HL-60 (cell line): ENCODE measurements around the gene COLEC11.

Experiments used
- DNase-seq, 2 experiments: peaks; one replicate each; pipeline ENCODE4 v3.0.0-alpha.2; 2010 to 2020; ENCODE audit warnings: low read depth in 1 of 2, low spot score in 1 of 2
- H3K27ac ChIP-seq: fragments of 250-450 bp; sonication (Bioruptor Pico); replicated peaks from 2 replicates; pipeline ENCODE4 v1.5.1; 2020; ENCODE audit warnings: mild to moderate bottlenecking, moderate library complexity
- H3K27me3 ChIP-seq: fragments of 250-450 bp; sonication (Bioruptor Pico); 2 replicates; pipeline ENCODE4 v1.5.1; 2021; ENCODE audit warnings: mild to moderate bottlenecking, moderate library complexity; ENCODE audit not compliant: insufficient read depth, poor library complexity, severe bottlenecking
- H3K4me3 ChIP-seq: replicated peaks from 2 replicates; pipeline ENCODE4 v1.5.1; 2011; ENCODE audit warnings: mild to moderate bottlenecking, control low read depth, low read length; ENCODE audit not compliant: insufficient read depth
- CTCF ChIP-seq: IDR thresholded peaks from one replicate; pipeline ENCODE4 v1.5.1; 2011; ENCODE audit warnings: low read length, control low read depth, inconsistent platforms; ENCODE audit not compliant: insufficient read depth
- GABPA ChIP-seq: IDR thresholded peaks from 2 replicates; pipeline ENCODE4 v1.6.1; 2012; ENCODE audit warnings: low read depth
- POLR2AphosphoS5 ChIP-seq: IDR thresholded peaks from 2 replicates; pipeline ENCODE4 v1.6.1; 2012; ENCODE audit warnings: low read depth
- REST ChIP-seq: IDR thresholded peaks from 2 replicates; pipeline ENCODE4 v1.6.1; 2012; ENCODE audit warnings: low read depth; ENCODE audit not compliant: insufficient replicate concordance
- SPI1 ChIP-seq: IDR thresholded peaks from 2 replicates; pipeline ENCODE4 v1.6.1; 2012; ENCODE audit warnings: low read depth, mild to moderate bottlenecking, borderline replicate concordance

The COLEC11 gene

GRCh38 chr2:3678212-3678611 lies 83.3 kb downstream of the COLEC11 start:
- no peak for DNase-seq
- Histone ChIP-seq H3K27ac (no peak overlapping the region), H3K4me3 (no peak overlapping the region), H3K27me3 (peaks cover 2% of the 10 kb centered on the region)
- TF ChIP-seq GABPA (no peak), REST (no peak), CTCF (no peak), POLR2AphosphoS5 (no peak), SPI1 (no peak)

DNA sequence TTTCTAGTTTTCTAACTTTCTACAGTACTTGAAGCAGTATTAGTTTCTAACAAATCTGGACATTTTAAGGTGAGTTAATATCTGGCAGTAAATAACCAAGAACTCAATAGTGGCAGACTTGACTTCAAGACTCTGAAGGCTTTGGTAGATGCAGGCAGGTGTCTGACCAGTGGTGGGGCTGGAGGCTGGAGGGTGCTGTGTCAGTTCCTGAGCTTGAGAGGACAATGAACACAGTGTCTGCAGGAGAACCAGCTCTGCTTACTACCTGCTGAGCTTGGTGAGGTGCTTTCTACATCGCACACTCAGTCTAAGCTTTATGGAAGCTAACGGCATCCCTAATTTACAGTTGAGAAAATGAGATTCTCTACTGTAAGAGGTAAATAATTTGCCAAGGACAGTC lies 84.3 kb downstream of the COLEC11 start:
- Histone ChIP-seq H3K4me3 (no peak overlapping the region), H3K27me3 (peaks cover 2% of the 10 kb centered on the region), H3K27ac (no peak overlapping the region)
- TF ChIP-seq CTCF (no peak), SPI1 (no peak), GABPA (no peak), POLR2AphosphoS5 (no peak), REST (no peak)
- DNase-seq, result no peak

DNA sequence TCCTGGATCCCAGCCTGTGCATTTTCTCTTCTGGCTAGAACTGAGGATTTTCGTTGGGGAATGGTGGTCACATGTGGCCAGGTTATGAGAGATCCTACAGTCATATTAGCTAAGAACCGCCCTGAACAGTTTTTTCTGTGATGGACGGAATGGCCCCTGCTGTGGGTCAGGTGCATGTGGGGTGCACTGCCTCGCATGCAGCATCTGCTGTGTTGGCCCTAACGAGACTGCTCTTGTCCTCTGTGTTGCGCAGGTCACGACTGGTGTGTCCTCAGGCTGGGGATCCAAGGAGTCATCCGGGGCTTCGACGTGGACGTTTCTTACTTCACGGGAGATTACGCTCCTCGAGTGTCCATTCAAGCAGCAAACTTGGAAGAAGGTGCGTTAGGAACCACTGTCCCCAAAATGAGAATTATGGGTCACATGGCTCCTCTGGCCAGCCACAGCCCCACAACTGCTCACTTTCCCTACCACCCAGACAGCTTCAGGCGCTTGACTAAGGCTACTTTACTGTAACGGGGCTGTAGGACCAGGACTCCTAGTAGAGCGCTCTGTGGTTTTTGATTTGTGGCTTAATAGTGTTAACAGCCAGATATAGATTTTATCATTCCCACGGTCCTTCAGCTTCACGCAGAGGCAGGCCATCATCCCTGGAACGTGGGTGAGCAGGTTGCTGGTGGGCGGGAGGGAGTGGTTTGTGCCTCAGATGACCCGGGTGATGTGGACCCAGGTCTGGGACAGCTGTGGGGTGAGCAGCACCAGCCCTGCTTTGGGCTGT lies 84.9 kb downstream of the COLEC11 start:
- Histone ChIP-seq H3K27ac (no peak overlapping the region), H3K4me3 (no peak overlapping the region), H3K27me3 (peaks cover 2% of the 10 kb centered on the region)
- DNase-seq, result no peak
- TF ChIP-seq SPI1 (no peak), GABPA (no peak), REST (no peak), POLR2AphosphoS5 (no peak), CTCF (no peak)
